Measurements from ENCODE around the gene SH3BGRL2.
"Not testable (repeated sequence)": the region's sequence is repeated elsewhere in the genome, so short reads cannot be mapped to it uniquely, and the experiment has no call there.

SH3BGRL2 gene

GRCh38 chr6:79735183-79735582 is 104.1 kb downstream of the SH3BGRL2 start:
- no peak overlapping the region for H3K4me3 ChIP-seq (ENCODE audit: low read depth, low read length)

- no peak overlapping the region for H3K4me3 ChIP-seq (ENCODE audit: low read depth, low read length)
Measured at GRCh38 chr6:79737172-79737571, 106.0 kb downstream of the SH3BGRL2 start.

- H3K4me3 ChIP-seq (ENCODE audit: low read depth, low read length) = no peak overlapping the region
Measured at GRCh38 chr6:79742030-79742429, 110.9 kb downstream of the SH3BGRL2 start.

GRCh38 chr6:79745282-79745681 is 114.2 kb downstream of the SH3BGRL2 start:
- not testable (repeated sequence) for H3K4me3 ChIP-seq (ENCODE audit: low read depth, low read length)

- not testable (repeated sequence) for H3K4me3 ChIP-seq (ENCODE audit: low read depth, low read length)
Measured at GRCh38 chr6:79746325-79746724, 115.2 kb downstream of the SH3BGRL2 start.

GRCh38 chr6:79750806-79751205 is 119.7 kb downstream of the SH3BGRL2 start:
- no peak overlapping the region for H3K4me3 ChIP-seq (ENCODE audit: low read depth, low read length)
